ENCODE results near the gene PAPLN. TPM values are rescaled to one million over a fixed set of nuclear protein-coding genes. Genes with fewer than 3 reads are reported as not detected.
A peak's percentile ranks its signal among the peaks of the same experiment; 100 is the strongest.

PAPLN gene
- total and polyA plus RNA-seq, 2 of the 13 experiments (the other 11 are each of a cell fraction or from before 2014, with no cell fraction given): not detected

DNA sequence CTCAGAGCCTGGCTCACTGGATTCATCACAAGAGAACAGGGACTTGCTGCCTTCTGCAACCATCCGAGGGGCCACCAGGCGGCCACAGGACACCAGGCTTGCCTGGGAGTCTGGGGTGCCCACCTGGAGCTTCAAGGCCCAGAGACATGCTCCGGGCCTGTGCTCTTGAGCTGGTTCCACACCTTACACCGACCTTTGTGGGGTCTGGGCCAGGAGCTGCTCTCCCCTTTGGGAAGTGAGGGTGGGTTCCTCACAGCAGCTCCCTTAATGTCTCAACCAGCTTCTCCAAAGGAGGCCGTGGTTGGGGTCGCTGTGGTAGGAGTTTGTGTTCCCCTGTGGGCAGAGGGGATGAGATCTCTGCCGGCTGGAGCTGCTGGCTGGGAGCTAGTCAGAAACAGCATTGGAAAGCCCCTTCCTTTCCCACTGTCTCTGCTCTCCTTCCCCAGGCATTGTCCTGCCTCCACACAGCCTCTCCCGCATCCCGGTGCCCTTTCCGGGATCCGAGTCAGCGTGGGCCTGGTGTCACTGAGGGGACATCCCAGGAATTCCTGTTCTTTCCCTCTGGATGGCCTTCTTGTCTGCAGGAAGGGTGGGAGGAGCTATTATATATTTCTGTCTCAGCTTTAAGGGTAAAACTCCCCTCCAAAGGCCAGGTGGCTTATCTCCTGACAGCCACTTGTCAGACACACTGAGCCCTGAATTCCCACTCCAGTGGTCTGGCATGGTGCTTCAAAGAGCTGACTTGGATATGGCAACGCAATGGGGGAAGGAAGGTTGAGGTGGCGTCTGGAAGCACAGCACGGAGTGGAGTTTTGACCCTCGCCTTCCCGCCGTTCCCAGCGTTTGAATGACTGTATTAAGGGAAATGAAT lies 5.1 kb upstream of the PAPLN start (continued):
- TF ChIP-seq RBAK (CRISPR knock-in tag; IDR thresholded peaks at IDR 0.05) (no peak), ZNF883 (CRISPR knock-in tag; IDR thresholded peaks at IDR 0.05; ENCODE audit: not compliant biosample characterization) (no peak), ZNF768 (CRISPR knock-in tag; IDR thresholded peaks at IDR 0.05) (peak; percentile 67; the same call in 1 of the 2 replicates)
- TF ChIP-seq, protein P1, sequence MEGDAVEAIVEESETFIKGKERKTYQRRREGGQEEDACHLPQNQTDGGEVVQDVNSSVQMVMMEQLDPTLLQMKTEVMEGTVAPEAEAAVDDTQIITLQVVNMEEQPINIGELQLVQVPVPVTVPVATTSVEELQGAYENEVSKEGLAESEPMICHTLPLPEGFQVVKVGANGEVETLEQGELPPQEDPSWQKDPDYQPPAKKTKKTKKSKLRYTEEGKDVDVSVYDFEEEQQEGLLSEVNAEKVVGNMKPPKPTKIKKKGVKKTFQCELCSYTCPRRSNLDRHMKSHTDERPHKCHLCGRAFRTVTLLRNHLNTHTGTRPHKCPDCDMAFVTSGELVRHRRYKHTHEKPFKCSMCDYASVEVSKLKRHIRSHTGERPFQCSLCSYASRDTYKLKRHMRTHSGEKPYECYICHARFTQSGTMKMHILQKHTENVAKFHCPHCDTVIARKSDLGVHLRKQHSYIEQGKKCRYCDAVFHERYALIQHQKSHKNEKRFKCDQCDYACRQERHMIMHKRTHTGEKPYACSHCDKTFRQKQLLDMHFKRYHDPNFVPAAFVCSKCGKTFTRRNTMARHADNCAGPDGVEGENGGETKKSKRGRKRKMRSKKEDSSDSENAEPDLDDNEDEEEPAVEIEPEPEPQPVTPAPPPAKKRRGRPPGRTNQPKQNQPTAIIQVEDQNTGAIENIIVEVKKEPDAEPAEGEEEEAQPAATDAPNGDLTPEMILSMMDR (CRISPR knock-in tag; IDR thresholded peaks at IDR 0.05): peak; percentile 93
- TF ChIP-seq, protein P2, sequence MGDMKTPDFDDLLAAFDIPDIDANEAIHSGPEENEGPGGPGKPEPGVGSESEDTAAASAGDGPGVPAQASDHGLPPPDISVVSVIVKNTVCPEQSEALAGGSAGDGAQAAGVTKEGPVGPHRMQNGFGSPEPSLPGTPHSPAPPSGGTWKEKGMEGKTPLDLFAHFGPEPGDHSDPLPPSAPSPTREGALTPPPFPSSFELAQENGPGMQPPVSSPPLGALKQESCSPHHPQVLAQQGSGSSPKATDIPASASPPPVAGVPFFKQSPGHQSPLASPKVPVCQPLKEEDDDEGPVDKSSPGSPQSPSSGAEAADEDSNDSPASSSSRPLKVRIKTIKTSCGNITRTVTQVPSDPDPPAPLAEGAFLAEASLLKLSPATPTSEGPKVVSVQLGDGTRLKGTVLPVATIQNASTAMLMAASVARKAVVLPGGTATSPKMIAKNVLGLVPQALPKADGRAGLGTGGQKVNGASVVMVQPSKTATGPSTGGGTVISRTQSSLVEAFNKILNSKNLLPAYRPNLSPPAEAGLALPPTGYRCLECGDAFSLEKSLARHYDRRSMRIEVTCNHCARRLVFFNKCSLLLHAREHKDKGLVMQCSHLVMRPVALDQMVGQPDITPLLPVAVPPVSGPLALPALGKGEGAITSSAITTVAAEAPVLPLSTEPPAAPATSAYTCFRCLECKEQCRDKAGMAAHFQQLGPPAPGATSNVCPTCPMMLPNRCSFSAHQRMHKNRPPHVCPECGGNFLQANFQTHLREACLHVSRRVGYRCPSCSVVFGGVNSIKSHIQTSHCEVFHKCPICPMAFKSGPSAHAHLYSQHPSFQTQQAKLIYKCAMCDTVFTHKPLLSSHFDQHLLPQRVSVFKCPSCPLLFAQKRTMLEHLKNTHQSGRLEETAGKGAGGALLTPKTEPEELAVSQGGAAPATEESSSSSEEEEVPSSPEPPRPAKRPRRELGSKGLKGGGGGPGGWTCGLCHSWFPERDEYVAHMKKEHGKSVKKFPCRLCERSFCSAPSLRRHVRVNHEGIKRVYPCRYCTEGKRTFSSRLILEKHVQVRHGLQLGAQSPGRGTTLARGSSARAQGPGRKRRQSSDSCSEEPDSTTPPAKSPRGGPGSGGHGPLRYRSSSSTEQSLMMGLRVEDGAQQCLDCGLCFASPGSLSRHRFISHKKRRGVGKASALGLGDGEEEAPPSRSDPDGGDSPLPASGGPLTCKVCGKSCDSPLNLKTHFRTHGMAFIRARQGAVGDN (CRISPR knock-in tag; IDR thresholded peaks at IDR 0.05): peak; percentile 71
- TF ChIP-seq, protein P3, sequence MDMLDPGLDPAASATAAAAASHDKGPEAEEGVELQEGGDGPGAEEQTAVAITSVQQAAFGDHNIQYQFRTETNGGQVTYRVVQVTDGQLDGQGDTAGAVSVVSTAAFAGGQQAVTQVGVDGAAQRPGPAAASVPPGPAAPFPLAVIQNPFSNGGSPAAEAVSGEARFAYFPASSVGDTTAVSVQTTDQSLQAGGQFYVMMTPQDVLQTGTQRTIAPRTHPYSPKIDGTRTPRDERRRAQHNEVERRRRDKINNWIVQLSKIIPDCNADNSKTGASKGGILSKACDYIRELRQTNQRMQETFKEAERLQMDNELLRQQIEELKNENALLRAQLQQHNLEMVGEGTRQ (IDR thresholded peaks at IDR 0.05; ENCODE audit: low read depth, low read length): no peak
- TF ChIP-seq, protein P3 (CRISPR knock-in tag; IDR thresholded peaks at IDR 0.05; ENCODE audit: borderline replicate concordance): no peak
- TF ChIP-seq, protein P4, sequence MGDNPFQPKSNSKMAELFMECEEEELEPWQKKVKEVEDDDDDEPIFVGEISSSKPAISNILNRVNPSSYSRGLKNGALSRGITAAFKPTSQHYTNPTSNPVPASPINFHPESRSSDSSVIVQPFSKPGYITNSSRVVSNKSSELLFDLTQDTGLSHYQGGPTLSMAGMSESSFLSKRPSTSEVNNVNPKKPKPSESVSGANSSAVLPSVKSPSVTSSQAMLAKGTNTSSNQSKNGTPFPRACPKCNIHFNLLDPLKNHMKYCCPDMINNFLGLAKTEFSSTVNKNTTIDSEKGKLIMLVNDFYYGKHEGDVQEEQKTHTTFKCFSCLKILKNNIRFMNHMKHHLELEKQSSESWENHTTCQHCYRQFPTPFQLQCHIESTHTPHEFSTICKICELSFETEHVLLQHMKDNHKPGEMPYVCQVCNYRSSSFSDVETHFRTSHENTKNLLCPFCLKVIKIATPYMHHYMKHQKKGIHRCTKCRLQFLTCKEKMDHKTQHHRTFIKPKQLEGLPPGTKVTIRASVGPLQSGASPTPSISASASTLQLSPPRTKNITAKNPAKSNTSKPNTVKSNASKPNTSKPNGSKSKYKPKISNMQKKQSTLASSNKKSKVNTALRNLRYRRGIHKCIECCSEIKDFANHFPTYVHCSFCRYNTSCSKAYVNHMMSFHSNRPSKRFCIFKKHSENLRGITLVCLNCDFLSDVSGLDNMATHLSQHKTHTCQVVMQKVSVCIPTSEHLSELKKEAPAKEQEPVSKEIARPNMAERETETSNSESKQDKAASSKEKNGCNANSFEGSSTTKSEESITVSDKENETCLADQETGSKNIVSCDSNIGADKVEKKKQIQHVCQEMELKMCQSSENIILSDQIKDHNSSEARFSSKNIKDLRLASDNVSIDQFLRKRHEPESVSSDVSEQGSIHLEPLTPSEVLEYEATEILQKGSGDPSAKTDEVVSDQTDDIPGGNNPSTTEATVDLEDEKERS (CRISPR knock-in tag; IDR thresholded peaks at IDR 0.05): no peak
- TF ChIP-seq, protein P5, sequence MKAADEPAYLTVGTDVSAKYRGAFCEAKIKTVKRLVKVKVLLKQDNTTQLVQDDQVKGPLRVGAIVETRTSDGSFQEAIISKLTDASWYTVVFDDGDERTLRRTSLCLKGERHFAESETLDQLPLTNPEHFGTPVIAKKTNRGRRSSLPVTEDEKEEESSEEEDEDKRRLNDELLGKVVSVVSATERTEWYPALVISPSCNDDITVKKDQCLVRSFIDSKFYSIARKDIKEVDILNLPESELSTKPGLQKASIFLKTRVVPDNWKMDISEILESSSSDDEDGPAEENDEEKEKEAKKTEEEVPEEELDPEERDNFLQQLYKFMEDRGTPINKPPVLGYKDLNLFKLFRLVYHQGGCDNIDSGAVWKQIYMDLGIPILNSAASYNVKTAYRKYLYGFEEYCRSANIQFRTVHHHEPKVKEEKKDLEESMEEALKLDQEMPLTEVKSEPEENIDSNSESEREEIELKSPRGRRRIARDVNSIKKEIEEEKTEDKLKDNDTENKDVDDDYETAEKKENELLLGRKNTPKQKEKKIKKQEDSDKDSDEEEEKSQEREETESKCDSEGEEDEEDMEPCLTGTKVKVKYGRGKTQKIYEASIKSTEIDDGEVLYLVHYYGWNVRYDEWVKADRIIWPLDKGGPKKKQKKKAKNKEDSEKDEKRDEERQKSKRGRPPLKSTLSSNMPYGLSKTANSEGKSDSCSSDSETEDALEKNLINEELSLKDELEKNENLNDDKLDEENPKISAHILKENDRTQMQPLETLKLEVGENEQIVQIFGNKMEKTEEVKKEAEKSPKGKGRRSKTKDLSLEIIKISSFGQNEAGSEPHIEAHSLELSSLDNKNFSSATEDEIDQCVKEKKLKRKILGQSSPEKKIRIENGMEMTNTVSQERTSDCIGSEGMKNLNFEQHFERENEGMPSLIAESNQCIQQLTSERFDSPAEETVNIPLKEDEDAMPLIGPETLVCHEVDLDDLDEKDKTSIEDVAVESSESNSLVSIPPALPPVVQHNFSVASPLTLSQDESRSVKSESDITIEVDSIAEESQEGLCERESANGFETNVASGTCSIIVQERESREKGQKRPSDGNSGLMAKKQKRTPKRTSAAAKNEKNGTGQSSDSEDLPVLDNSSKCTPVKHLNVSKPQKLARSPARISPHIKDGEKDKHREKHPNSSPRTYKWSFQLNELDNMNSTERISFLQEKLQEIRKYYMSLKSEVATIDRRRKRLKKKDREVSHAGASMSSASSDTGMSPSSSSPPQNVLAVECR (CRISPR knock-in tag; IDR thresholded peaks at IDR 0.05; ENCODE audit: borderline replicate concordance): no peak
